Naive thymus-derived CD4-positive, alpha-beta T cell (primary cell): Measurements from ENCODE around the gene HTT. TPM values are rescaled to one million over a fixed set of nuclear protein-coding genes. Genes with fewer than 3 reads are reported as not detected.

Source experiments
- ATAC-seq: fragments of 150-1000 bp; cut with Tn5 transposase; 2 replicates; pipeline ENCODE4 v1.10.0; 2021; ENCODE audit warnings: mild to moderate bottlenecking, moderate library complexity
- CTCF ChIA-PET: fragments of 350-600 bp; sonication (Branson Sonifier 250); formaldehyde crosslinking; loops from one replicate; lab custom pipeline; 2021; ENCODE audit warnings: antibody characterized with exemption; lab: Charles Lee
- POLR2A ChIA-PET: fragments of 350-600 bp; sonication (Branson Sonifier 250); formaldehyde crosslinking; loops from one replicate; lab custom pipeline; 2021; ENCODE audit warnings: antibody characterized with exemption, inconsistent platforms; lab: Charles Lee
- DNase-seq, 9 donors: peaks; one replicate each; pipeline versions ENCODE4 v3.0.0 to v3.0.0-alpha.2; 2020 to 2022; ENCODE audit warnings: mixed read lengths in 1 of 9
- H3K27ac ChIP-seq: one replicate; pipeline ENCODE4 v1.7.0; 2013; ENCODE audit warnings: mild to moderate bottlenecking, low read depth, low read length, moderate library complexity
- H3K27me3 ChIP-seq, 2 donors: one replicate each; pipeline ENCODE4 v1.7.0; 2013; ENCODE audit warnings: low read length in 2 of 2, mild to moderate bottlenecking in 2 of 2, moderate library complexity in 2 of 2; ENCODE audit not compliant: control insufficient read depth in 2 of 2, insufficient read depth in 2 of 2
- H3K36me3 ChIP-seq, 3 experiments: 1 replicate in 2 of 3; 2 replicates in 1 of 3; pipeline ENCODE4 v1.7.0; 2013; ENCODE audit warnings: low read length in 3 of 3, mild to moderate bottlenecking in 3 of 3, moderate library complexity in 1 of 3; ENCODE audit not compliant: insufficient read depth in 3 of 3, control insufficient read depth in 2 of 3
- H3K4me1 ChIP-seq, 2 donors: one replicate each; pipeline ENCODE4 v1.7.0; 2013; ENCODE audit warnings: low read length in 2 of 2, mild to moderate bottlenecking in 2 of 2, moderate library complexity in 1 of 2; ENCODE audit not compliant: control insufficient read depth in 2 of 2, insufficient read depth in 2 of 2
- H3K4me3 ChIP-seq: 2 replicates; pipeline ENCODE4 v1.7.0; 2013; ENCODE audit warnings: mild to moderate bottlenecking, low read length
- H3K9me3 ChIP-seq, 3 experiments: 1 replicate in 2 of 3; 2 replicates in 1 of 3; pipeline ENCODE4 v1.7.0; 2013; ENCODE audit warnings: low read length in 3 of 3; ENCODE audit not compliant: control insufficient read depth in 2 of 3
- H3K27ac Mint-ChIP-seq, 9 donors: one replicate each; pipeline ENCODE4 v1.8.0; 2020 to 2022; ENCODE audit warnings: mixed read lengths in 9 of 9, mild to moderate bottlenecking in 8 of 9, moderate library complexity in 5 of 9, inconsistent platforms in 2 of 9
- H3K27me3 Mint-ChIP-seq, 5 donors: one replicate each; pipeline ENCODE4 v1.8.0; 2021 to 2022; ENCODE audit warnings: mixed read lengths in 5 of 5, mild to moderate bottlenecking in 1 of 5
- H3K36me3 Mint-ChIP-seq, 5 donors: one replicate each; pipeline ENCODE4 v1.8.0; 2020 to 2022; ENCODE audit warnings: mixed read lengths in 5 of 5, mild to moderate bottlenecking in 3 of 5, inconsistent platforms in 1 of 5
- H3K4me1 Mint-ChIP-seq, 7 donors: one replicate each; pipeline ENCODE4 v1.8.0; 2020 to 2022; ENCODE audit warnings: mixed read lengths in 7 of 7, mild to moderate bottlenecking in 3 of 7, inconsistent platforms in 1 of 7
- H3K4me3 Mint-ChIP-seq, 10 donors: one replicate each; pipeline ENCODE4 v1.8.0; 2020 to 2022; ENCODE audit warnings: mild to moderate bottlenecking in 10 of 10, mixed read lengths in 10 of 10, moderate library complexity in 6 of 10, inconsistent platforms in 2 of 10
- H3K9me3 Mint-ChIP-seq, 11 donors: one replicate each; pipeline ENCODE4 v1.8.0; 2020 to 2022; ENCODE audit warnings: mixed read lengths in 11 of 11, mild to moderate bottlenecking in 4 of 11, inconsistent platforms in 1 of 11, moderate library complexity in 1 of 11
- intact Hi-C, 2 donors: fragments of 100-400 bp; cut with micrococcal nuclease; formaldehyde crosslinking; loops; one replicate each; pipeline ENCODE4 v1.15.1; 2023
- polyA plus RNA-seq, 2 donors: library from polyadenylated mRNA; unstranded; fragments of 300-500 nt; fragmentation: Illumina TruSeq; gene quantifications; one replicate each; pipeline ENCODE4 v1.2.3, GENCODE V29; 2021
- total RNA-seq, 6 experiments: library from RNA in 5 of 6; stranded (reverse) in 5 of 6; gene quantifications; 1 replicate in 5 of 6; 2 replicates in 1 of 6; pipeline ENCODE4 v1.2.3 and lab custom pipeline; 2021 to 2026

HTT gene
- total and polyA plus RNA-seq, 7 experiments from 2014 or later, result 2.4 to 115 (median 71.6) TPM

DNA sequence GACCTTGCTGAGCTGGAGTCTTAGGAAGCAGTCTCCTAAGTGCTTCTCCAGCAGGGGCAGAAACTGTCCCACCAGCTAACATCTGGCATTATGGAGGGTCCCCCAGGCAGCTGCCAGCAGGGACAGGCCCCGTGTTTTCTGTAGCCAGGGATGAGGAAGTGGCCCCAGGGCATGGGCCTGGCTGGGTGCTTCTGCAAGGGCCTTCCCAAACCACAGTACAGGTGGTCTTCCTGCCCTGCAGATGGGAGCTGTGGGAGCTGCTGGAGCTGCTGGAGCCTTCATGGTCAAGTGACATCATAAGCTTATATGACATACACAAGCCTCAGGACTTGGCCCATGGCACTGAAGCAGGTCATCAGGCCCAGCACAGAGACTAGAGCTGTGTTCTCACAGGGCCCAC lies 169.5 kb downstream of the HTT start:
- intact Hi-C loops, result loop anchor here (5.0 to 10.0 kb wide), 3 partner anchors 49 to 58 kb away; no protein-coding TSS in a partner anchor
- ATAC-seq, result no peak
- Mint-ChIP-seq H3K9me3 (peaks cover 0 to 1% (median 0%) of the 10 kb centered on the region in 11 donors), H3K4me1 (peaks cover 2 to 18% (median 15%) of the 10 kb centered on the region in 7 donors), H3K36me3 (peaks cover 0 to 3% (median 0%) of the 10 kb centered on the region in 5 donors), H3K4me3 (no peak overlapping the region), H3K27me3 (no peaks in the 10 kb centered on the region), H3K27ac (peak overlapping the region in 2 of 9 donors; percentile 38 to 55)
- H3K4me1 ChIP-seq, result peaks cover 3 to 4% of the 10 kb centered on the region in 2 donors
- no peak overlapping the region for H3K4me3 ChIP-seq
- H3K36me3 ChIP-seq, result peaks cover 0 to 29% (median 0%) of the 10 kb centered on the region in 3 experiments
- no peaks in the 10 kb centered on the region for H3K27me3 ChIP-seq
- CTCF ChIA-PET, result interaction anchor here (1.0 kb wide), 1 partner anchor 102 kb away, joined by 3 read pairs; no protein-coding TSS in a partner anchor
- POLR2A ChIA-PET, result no interaction called here
- H3K9me3 ChIP-seq, result no peaks in the 10 kb centered on the region
- DNase-seq, result no peak
- H3K27ac ChIP-seq, result no peak overlapping the region

- Mint-ChIP-seq H3K27me3 (no peaks in the 10 kb centered on the region), H3K9me3 (peaks cover 0 to 1% (median 0%) of the 10 kb centered on the region in 11 donors), H3K36me3 (peaks cover 0 to 2% (median 0%) of the 10 kb centered on the region in 5 donors), H3K27ac (peak overlapping the region in 1 of 9 donors; percentile 37), H3K4me1 (peaks cover 2 to 18% (median 15%) of the 10 kb centered on the region in 7 donors), H3K4me3 (no peak overlapping the region)
- Histone ChIP-seq H3K27ac (no peak overlapping the region), H3K36me3 (peaks cover 0 to 21% (median 0%) of the 10 kb centered on the region in 3 experiments), H3K4me3 (no peak overlapping the region), H3K27me3 (no peaks in the 10 kb centered on the region), H3K9me3 (no peaks in the 10 kb centered on the region), H3K4me1 (peaks cover 3 to 4% of the 10 kb centered on the region in 2 donors)
- ATAC-seq, result no peak
- intact Hi-C loops, result loop anchor here (5.0 to 10.0 kb wide), 3 partner anchors 50 to 58 kb away; no protein-coding TSS in a partner anchor
- no peak for DNase-seq
- ChIA-PET CTCF (no interaction called here), POLR2A (no interaction called here)
These were observed 170.3 kb downstream of the HTT start for GRCh38 chr4:3244747-3245146.

DNA sequence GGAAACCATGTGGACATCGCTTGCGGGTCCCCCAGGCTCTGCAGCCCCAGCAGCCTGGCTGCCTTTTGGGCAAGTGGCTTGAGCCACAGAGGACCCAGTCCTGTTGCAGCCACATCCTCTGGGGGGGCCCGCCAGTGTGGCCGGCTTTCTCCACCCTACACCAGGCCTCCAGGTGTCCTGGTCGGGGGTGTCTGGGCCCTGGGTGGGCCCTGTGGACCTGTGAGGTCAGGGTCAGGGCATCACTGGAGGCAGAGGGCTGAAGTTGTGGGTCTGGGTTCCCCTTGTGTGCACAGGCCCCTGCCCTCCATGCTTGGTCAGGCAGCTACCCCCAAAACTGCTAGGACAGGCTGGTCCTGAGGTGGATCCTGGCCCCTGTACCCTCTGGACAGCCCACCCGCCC lies 171.2 kb downstream of the HTT start:
- peaks cover 3 to 4% of the 10 kb centered on the region in 2 donors for H3K4me1 ChIP-seq
- peaks cover 0 to 12% (median 0%) of the 10 kb centered on the region in 3 experiments for H3K36me3 ChIP-seq
- Mint-ChIP-seq H3K27ac (no peak overlapping the region), H3K4me1 (peaks cover 0 to 18% (median 15%) of the 10 kb centered on the region in 7 donors), H3K27me3 (no peaks in the 10 kb centered on the region), H3K9me3 (peaks cover 0 to 1% (median 0%) of the 10 kb centered on the region in 11 donors), H3K36me3 (peaks cover 0 to under 1% (median 0%) of the 10 kb centered on the region in 5 donors), H3K4me3 (no peak overlapping the region)
- ChIA-PET CTCF (no interaction called here), POLR2A (no interaction called here)
- DNase-seq (no peak), ATAC-seq (no peak)
- H3K27ac ChIP-seq, result no peak overlapping the region
- intact Hi-C loops, result loop anchor here in 1 of 2 donors (10.0 kb wide), 1 partner anchor 51 kb away; no protein-coding TSS in a partner anchor
- no peaks in the 10 kb centered on the region for H3K9me3 ChIP-seq
- no peaks in the 10 kb centered on the region for H3K27me3 ChIP-seq
- H3K4me3 ChIP-seq, result no peak overlapping the region

DNA sequence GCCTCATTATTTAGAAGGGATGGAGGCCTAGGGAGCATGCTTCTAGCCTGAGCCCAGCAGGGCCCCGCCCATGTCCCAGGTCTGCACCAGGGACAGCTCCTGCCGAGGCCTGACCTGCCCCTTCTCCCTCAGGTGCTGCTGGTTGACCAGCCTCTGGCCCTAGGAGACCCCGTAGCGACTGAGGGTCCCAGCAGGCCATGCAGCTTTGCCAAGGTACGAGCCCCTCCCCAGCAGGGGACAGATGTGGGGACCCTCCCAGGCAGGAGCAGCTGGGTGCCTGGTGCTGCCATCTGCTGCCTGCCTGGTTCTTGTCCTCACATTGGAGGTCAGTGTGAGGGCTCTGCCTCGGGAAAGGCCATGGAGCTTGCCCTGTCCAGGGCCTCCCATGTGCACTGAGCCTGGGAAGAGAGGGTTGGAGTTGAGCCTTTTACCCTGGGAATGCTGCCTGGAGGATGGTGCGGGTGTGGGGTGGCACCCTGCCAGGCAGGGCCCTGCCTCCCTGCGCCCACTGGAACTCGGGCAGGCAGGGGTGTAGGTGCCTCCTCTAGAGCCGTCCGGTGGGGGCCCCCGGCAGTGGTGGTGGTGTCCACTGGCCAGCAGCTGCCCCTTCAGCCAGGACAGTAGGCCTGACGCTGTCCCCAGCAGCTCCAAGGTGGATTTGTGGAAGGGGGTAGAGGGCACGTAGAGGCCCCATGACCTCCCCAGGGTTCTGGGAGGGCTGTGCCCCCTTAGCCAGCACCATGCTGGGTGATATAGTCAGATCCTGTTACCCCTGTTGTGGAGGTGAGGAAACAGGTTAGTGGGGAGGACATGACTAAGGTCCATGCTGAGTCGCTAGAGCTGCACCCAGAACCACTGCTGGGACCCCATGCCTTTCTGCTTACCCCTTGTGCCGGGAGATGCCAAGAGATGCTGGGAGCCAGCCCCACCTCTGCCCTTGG lies 172.2 kb downstream of the HTT start:
- Mint-ChIP-seq H3K4me1 (peaks cover 0 to 18% (median 15%) of the 10 kb centered on the region in 7 donors), H3K4me3 (no peak overlapping the region), H3K27me3 (no peaks in the 10 kb centered on the region), H3K36me3 (no peaks in the 10 kb centered on the region), H3K27ac (no peak overlapping the region), H3K9me3 (peaks cover 0 to 1% (median 0%) of the 10 kb centered on the region in 11 donors)
- no peak overlapping the region for H3K4me3 ChIP-seq
- H3K4me1 ChIP-seq, result peaks cover 3 to 4% of the 10 kb centered on the region in 2 donors
- DNase-seq (no peak), ATAC-seq (no peak)
- CTCF ChIA-PET, result no interaction called here
- H3K36me3 ChIP-seq, result peaks cover 0 to 1% (median 0%) of the 10 kb centered on the region in 3 experiments
- no peaks in the 10 kb centered on the region for H3K27me3 ChIP-seq
- H3K27ac ChIP-seq, result no peak overlapping the region
- POLR2A ChIA-PET, result interaction anchor here (0.5 kb wide), 1 partner anchor 44 kb away, joined by 3 read pairs; no protein-coding TSS in a partner anchor
- no peaks in the 10 kb centered on the region for H3K9me3 ChIP-seq
- intact Hi-C loops, result loop anchor here in 1 of 2 donors (10.0 kb wide), 1 partner anchor 52 kb away; no protein-coding TSS in a partner anchor

GRCh38 chr4:3247399-3248177 lies 173.1 kb downstream of the HTT start:
- Mint-ChIP-seq H3K27me3 (no peaks in the 10 kb centered on the region), H3K9me3 (peaks cover 0 to 1% (median 0%) of the 10 kb centered on the region in 11 donors), H3K36me3 (no peaks in the 10 kb centered on the region), H3K27ac (no peak overlapping the region), H3K4me1 (peaks cover 0 to 11% (median 9%) of the 10 kb centered on the region in 7 donors), H3K4me3 (no peak overlapping the region)
- peaks cover 3 to 4% of the 10 kb centered on the region in 2 donors for H3K4me1 ChIP-seq
- CTCF ChIA-PET, result no interaction called here
- no peaks in the 10 kb centered on the region for H3K9me3 ChIP-seq
- no peak overlapping the region for H3K4me3 ChIP-seq
- H3K36me3 ChIP-seq, result no peaks in the 10 kb centered on the region
- ATAC-seq (no peak), DNase-seq (no peak)
- POLR2A ChIA-PET, result interaction anchor here (0.5 kb wide), 1 partner anchor 45 kb away, joined by 3 read pairs; no protein-coding TSS in a partner anchor
- intact Hi-C loops, result loop anchor here in 1 of 2 donors (10.0 kb wide), 1 partner anchor 53 kb away; no protein-coding TSS in a partner anchor
- no peaks in the 10 kb centered on the region for H3K27me3 ChIP-seq
- no peak overlapping the region for H3K27ac ChIP-seq

DNA sequence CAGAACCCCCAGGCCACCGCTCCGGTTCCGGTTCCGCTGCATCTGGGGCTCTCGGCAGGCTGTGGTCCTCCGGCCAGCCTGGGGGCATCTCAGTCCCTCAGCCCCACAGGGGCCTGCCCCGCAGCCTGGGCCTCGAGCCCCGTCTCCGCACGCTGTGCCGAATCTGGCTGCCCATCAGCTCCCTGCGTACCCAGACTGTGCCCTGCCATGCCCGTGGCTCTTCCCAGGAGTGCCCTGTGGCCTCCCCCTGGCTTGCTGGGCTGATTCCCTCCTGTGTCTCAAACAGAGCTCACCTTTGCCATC lies 173.6 kb downstream of the HTT start:
- Histone ChIP-seq H3K27me3 (no peaks in the 10 kb centered on the region), H3K36me3 (peaks cover 0 to 2% (median 0%) of the 10 kb centered on the region in 3 experiments), H3K4me1 (peaks cover 0 to under 1% of the 10 kb centered on the region in 2 donors), H3K9me3 (no peaks in the 10 kb centered on the region), H3K4me3 (no peak overlapping the region), H3K27ac (no peak overlapping the region)
- Mint-ChIP-seq H3K27ac (peak overlapping the region in 1 of 9 donors; percentile 62), H3K36me3 (no peaks in the 10 kb centered on the region), H3K4me3 (no peak overlapping the region), H3K27me3 (no peaks in the 10 kb centered on the region), H3K4me1 (peaks cover 0 to 6% (median 4%) of the 10 kb centered on the region in 7 donors), H3K9me3 (no peaks in the 10 kb centered on the region)
- ChIA-PET POLR2A (no interaction called here), CTCF (no interaction called here)
- intact Hi-C loops, result loop anchor here in 1 of 2 donors (10.0 kb wide), 1 partner anchor 53 kb away; no protein-coding TSS in a partner anchor
- no peak for DNase-seq
- ATAC-seq, result no peak
